SKM-1 treated with dmso at 0.1 percent for 144 hours (cell line): ENCODE measurements around the gene ADK.
"Not testable (repeated sequence)": the region's sequence is repeated elsewhere in the genome, so short reads cannot be mapped to it uniquely, and the experiment has no call there.

Experiments used
- DNase-seq: peaks from one replicate; lab custom pipeline; 2025; ENCODE audit not compliant: unreplicated experiment; lab: John Stamatoyannopoulos, UW

ADK gene

GRCh38 chr10:74530981-74531380, 380.0 kb downstream of the ADK start:
- no peak for DNase-seq

- DNase-seq, result no peak
Measured at GRCh38 chr10:74539317-74539716, 388.3 kb downstream of the ADK start.

GRCh38 chr10:74541375-74541774, 390.4 kb downstream of the ADK start:
- no peak for DNase-seq

DNA sequence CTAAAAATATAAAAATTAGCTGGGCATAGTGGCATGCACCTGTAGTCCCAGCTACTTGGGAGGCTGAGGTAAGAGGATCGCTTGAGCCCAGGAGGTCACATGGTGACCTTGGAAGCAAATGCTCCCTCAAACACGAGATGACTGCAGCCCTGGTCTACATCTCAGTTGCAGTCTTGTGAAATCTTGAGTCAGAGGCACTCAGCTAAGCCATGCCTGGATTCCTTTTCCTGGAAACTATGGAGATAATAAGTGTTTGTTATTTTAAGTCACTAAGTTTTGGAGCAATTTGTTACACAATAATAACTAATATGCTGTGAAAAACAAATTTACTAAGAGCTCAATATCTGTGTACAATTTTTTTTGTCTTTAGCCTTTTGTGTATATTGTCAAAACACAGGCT, 391.1 kb downstream of the ADK start:
- DNase-seq, result no peak

DNA sequence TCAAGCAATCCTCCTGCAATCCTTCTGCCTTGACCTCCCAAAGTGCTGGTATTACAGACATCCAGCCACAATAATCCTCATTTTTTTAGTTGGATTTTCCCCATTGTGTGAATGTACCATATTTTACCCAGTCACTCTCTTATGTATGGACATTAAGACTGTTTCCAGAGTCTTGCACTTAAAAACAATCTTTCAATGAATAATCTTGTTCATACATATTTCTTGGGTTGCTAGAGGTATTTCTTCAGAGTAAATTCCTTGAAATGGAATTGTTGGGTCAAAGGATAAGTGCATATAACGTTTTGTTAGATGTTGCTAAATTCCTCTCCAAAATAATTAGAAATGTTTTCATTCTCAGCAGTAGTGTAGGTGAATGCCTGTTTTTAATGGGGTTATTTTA, 392.3 kb downstream of the ADK start:
- DNase-seq, result no peak

DNA sequence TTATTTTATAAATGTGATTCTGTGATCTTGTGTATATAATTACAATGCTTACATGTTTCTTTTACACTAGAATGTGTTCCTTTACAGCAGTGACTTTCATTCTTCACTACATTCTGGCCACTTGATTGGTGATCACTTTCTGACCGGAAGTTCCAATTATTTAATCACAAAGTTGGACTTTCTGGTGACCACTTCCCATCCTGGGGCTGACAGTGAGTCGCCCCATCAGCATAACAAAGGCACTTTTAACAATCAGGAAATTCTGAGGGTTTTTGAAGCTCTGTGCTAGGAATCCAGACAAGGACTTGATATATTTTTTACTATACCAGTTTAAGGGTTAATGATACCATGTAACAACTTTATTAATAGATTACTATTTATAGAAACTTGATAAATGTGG, 393.1 kb downstream of the ADK start:
- no peak for DNase-seq

- DNase-seq, result no peak
Measured at GRCh38 chr10:74548676-74549075, 397.7 kb downstream of the ADK start.

DNA sequence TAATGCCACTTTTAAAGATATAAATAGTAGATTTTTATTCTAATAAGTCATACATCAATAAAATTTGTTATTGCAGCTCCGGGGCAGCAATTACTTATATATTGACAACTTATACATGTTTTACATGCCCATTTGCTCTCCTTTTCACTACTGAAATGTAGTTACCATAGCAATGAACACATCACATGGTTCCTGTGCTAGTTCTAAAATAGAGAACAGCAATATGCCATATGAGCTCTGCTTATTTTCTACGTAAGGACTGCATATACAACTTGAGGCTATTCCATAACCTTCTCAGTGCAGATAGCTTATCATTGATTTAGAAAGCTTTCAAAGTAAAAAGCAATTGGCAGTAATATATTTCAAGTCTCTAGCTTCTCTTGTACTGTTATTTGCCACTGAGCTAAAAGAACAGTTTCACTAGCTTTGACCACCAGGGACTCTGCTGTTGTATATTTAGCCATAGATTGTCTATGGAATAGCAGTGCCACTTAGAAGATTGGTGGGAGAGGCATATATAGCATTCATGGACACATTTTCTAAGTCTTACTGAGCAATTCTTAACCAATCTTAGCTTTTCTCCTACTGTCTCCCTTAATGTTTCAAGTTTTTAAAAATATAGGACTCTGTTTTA, 405.2 kb downstream of the ADK start:
- DNase-seq, result no peak

DNA sequence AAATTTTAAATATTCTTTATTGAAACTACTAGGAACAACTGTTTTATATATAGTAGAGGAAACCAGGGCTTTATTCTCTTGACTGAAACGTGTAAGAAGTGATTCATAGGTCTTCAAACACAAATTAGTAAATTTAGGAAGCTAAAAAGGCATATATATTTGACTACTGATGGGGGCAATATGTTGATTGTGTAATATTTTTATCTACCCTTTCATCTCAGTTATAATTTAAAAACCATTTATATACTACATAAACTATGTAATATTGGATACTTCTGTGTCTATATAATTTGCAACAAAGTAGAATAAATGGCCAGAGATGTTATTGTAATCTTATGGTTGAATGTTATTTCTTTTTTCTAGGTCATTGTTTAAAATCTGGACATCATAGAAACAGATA, 406.1 kb downstream of the ADK start:
- no peak for DNase-seq

- no peak for DNase-seq
Measured at GRCh38 chr10:74558403-74558802, 407.4 kb downstream of the ADK start.

GRCh38 chr10:74558897-74559296, 407.9 kb downstream of the ADK start:
- no peak for DNase-seq

DNA sequence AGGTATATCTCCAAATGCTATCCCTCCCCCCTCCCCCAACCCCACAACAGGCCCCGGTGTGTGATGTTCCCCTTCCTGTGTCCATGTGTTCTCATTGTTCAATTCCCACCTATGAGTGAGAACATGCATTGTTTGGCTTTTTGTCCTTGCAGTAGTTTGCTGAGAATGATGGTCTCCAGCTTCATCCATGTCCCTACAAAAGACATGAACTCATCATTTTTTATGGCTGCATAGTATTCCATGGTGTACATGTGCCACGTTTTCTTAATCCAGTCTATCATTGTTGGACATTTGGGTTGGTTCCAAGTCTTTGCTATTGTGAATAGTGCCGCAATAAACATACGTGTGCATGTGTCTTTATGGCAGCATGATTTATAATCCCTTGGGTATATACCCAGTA, 417.9 kb downstream of the ADK start:
- not testable (repeated sequence) for DNase-seq

- DNase-seq, result not testable (repeated sequence)
Measured at GRCh38 chr10:74573497-74573896, 422.5 kb downstream of the ADK start.

- DNase-seq, result no peak
Measured at GRCh38 chr10:74575191-74575720, 424.2 kb downstream of the ADK start.

DNA sequence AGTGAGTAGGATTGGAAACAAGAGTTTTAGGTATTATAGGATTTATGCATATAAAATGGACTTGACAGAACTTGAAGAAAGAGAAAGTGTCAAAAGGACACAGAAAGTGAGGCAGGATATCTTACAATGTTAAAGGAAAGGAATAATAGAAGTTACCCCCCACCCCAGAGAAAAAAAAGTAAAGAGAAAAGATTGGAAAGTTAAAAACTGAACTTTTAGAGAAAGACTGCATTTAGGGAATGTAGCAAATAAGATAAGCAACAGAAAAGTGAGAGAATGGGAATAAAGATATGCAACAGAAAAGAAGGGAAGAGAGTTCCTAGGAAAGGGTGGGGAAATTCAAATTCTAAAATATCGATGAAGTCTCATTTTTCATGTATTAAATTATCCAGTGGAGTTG, 424.9 kb downstream of the ADK start:
- DNase-seq, result no peak

DNA sequence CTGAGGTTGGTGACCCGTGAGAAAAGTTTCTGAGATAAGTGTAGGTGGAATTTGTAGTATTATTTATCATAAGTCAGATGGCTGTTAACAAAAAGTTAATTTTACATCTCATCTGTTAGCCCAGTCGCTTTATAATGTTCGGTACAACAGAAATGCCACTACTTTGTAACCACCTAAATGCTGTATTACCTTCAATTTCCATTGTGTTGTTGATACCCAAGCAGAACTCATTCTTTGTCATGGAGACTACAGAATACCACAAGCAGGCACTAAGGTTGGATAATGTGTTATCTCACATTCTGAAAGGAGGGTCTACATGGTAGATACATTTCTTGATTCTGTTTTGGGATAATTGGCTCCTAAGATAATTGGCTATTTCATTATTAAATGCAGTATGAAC, 425.6 kb downstream of the ADK start:
- no peak for DNase-seq

GRCh38 chr10:74580438-74580837, 429.4 kb downstream of the ADK start:
- DNase-seq, result not testable (repeated sequence)

DNA sequence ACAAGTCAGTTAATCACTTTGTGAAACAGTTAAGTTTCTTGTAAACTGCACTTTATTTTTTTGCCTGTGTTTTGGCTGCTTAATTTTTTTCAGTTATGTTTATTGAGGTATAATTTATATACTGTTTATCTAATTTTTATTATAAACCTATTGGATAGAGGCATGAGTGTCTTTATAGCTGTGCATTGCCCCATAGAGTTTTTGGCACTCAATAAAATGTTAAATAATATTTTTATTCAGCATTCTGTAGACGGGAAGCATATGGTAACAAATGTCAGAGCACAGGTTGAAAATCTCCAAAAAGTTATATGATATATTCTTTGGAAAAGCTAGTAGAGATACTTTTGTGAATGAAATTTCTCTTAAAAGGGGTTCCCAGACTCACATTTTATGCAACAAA, 431.5 kb downstream of the ADK start:
- DNase-seq, result no peak

GRCh38 chr10:74585231-74586087, 434.4 kb downstream of the ADK start:
- no peak for DNase-seq

- DNase-seq, result no peak
Measured at GRCh38 chr10:74586088-74586585, 435.1 kb downstream of the ADK start.

- DNase-seq, result no peak
Measured at GRCh38 chr10:74587109-74587854, 436.3 kb downstream of the ADK start.
